Kidney epithelial cell (primary cell): ENCODE results near the gene ST6GALNAC4. TPM values are rescaled to one million over a fixed set of nuclear protein-coding genes. Genes with fewer than 3 reads are reported as not detected.
A peak's percentile ranks its signal among the peaks of the same experiment; 100 is the strongest.

Experiments
- DNase-seq: peaks from one replicate; pipeline ENCODE4 v3.0.0-alpha.2; 2010; ENCODE audit warnings: low read depth
- H3K27me3 ChIP-seq: 2 replicates; pipeline ENCODE4 v1.6.0; 2011; ENCODE audit warnings: low read length; ENCODE audit not compliant: control insufficient read depth, insufficient read depth
- H3K36me3 ChIP-seq: 2 replicates; pipeline ENCODE4 v1.5.1; 2011; ENCODE audit warnings: low read length; ENCODE audit not compliant: control insufficient read depth, insufficient read depth
- H3K4me3 ChIP-seq: 2 replicates; pipeline ENCODE4 v1.5.1; 2011; ENCODE audit warnings: low read depth, mild to moderate bottlenecking, control low read depth, low read length
- total RNA-seq: library from RNA; depleted of rRNA; stranded (reverse); fragments of >200 nt; gene quantifications from 2 replicates; pipeline ENCODE4 v1.2.3, GENCODE V29; 2015
- TF ChIP-seq, protein P1 (sequence below): IDR thresholded peaks from 2 replicates; pipeline ENCODE4 v1.5.1; 2011; ENCODE audit warnings: mild to moderate bottlenecking, moderate library complexity, low read length, control low read depth, inconsistent platforms; ENCODE audit not compliant: insufficient read depth, poor library complexity, severe bottlenecking

The ST6GALNAC4 gene
- total RNA-seq, 1 donor from 2014 or later = 21.0 TPM

DNA sequence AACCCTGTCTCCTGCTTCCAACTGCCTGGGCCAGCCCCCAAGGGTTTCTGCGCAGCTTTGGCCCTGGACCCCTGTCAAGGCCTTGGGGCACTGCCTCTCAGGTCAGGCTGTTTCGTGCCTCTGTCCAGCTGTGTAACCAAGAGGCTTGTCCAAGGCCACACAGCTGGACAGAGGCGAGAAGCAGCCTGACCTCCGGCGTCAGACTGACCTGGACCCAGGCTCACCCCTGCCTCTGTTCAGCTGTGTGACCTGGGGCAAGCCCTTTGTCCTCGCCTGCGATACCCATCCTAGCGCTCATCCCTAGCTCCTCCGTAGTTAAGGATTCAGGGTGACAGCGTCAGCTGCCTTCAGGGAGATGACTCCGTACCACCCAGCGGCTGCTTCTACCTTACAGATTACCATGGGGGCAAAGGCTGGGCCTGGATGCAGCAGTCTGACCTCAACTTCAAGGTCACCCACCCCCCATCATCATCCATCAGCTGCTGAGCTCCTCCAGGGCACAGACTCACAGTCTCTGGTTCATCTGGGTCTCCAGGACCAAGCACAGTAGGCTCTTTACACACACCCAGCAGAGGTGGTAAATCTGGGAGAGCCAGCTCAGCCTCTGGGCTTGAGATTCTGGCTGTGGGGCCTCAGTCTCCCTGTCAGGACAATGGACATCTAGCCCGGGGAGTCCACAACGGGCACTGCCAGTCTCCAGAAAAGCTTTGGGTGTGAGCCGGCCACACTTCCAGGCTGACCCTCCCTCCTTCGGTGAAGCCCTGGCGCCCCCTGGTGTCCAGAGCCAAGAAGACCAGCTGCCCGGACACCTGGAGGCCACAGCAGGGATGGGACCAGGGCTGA, 47.3 kb downstream of the ST6GALNAC4 start:
- TF ChIP-seq, protein P1, sequence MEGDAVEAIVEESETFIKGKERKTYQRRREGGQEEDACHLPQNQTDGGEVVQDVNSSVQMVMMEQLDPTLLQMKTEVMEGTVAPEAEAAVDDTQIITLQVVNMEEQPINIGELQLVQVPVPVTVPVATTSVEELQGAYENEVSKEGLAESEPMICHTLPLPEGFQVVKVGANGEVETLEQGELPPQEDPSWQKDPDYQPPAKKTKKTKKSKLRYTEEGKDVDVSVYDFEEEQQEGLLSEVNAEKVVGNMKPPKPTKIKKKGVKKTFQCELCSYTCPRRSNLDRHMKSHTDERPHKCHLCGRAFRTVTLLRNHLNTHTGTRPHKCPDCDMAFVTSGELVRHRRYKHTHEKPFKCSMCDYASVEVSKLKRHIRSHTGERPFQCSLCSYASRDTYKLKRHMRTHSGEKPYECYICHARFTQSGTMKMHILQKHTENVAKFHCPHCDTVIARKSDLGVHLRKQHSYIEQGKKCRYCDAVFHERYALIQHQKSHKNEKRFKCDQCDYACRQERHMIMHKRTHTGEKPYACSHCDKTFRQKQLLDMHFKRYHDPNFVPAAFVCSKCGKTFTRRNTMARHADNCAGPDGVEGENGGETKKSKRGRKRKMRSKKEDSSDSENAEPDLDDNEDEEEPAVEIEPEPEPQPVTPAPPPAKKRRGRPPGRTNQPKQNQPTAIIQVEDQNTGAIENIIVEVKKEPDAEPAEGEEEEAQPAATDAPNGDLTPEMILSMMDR = peak; percentile 96
- Histone ChIP-seq H3K27me3 (no peaks in the 10 kb centered on the region), H3K4me3 (no peak overlapping the region), H3K36me3 (peaks cover 2% of the 10 kb centered on the region)
- DNase-seq = no peak

DNA sequence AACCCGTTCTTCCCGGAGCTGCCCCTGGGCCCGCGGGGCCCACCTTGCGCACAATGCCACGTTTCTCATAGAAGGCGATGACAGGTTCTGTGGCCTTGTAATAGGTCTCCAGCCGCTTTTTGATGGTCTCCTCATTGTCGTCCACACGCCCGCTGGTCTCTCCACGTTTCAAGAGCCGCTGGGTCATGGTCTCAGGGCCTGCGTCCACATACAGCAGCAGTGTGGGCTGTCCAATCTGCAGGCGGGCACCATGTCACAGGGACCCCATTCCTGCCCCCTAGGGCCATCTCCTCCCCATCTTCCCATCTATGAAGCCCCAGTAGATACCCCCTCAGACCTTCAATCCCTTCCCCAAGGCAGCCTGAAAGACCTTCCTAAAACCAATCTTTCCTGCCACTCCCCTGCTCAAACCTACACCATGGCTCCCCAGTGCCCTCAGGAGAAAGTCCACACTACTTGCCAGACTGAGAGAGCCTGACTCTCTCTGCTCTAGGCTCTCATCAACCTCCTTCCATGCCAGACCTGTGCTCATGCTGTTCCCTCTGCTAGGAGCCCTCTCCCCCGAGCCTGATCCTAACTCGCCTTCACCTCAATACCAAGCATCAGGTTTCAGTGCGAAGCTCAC, 48.5 kb downstream of the ST6GALNAC4 start:
- no peak overlapping the region for H3K4me3 ChIP-seq
- no peak for DNase-seq
- H3K36me3 ChIP-seq = peaks cover 2% of the 10 kb centered on the region
- H3K27me3 ChIP-seq = no peaks in the 10 kb centered on the region
- TF ChIP-seq, protein P1 = no peak

GRCh38 chr9:127867356-127868277, 49.2 kb downstream of the ST6GALNAC4 start:
- Histone ChIP-seq H3K4me3 (no peak overlapping the region), H3K36me3 (peaks cover 2% of the 10 kb centered on the region), H3K27me3 (no peaks in the 10 kb centered on the region)
- TF ChIP-seq, protein P1 = no peak
- DNase-seq = no peak

- Histone ChIP-seq H3K27me3 (no peaks in the 10 kb centered on the region), H3K36me3 (peaks cover 2% of the 10 kb centered on the region), H3K4me3 (no peak overlapping the region)
- TF ChIP-seq, protein P1 = no peak
- no peak for DNase-seq
Observed at GRCh38 chr9:127866535-127866934, 50.3 kb downstream of the ST6GALNAC4 start.

- Histone ChIP-seq H3K4me3 (no peak overlapping the region), H3K27me3 (no peaks in the 10 kb centered on the region), H3K36me3 (peaks cover 2% of the 10 kb centered on the region)
- TF ChIP-seq, protein P1 = no peak
- no peak for DNase-seq
Observed at GRCh38 chr9:127865645-127866464, 51.0 kb downstream of the ST6GALNAC4 start.
